GM19463 (cell line): Measurements from ENCODE around the gene PLPP1.

Experiments
- ATAC-seq: cut with Tn5 transposase; IDR thresholded peaks from one replicate; pipeline ENCODE4 v1.9.1; 2021; ENCODE audit warnings: mild to moderate bottlenecking, moderate library complexity; ENCODE audit not compliant: unreplicated experiment

PLPP1 gene

GRCh38 chr5:55415071-55415470, 119.7 kb downstream of the PLPP1 start:
- ATAC-seq, result no peak

GRCh38 chr5:55413644-55414043, 121.1 kb downstream of the PLPP1 start:
- ATAC-seq, result no peak

- no peak for ATAC-seq
Observed at GRCh38 chr5:55411876-55412275, 122.9 kb downstream of the PLPP1 start.

GRCh38 chr5:55410845-55411244, 123.9 kb downstream of the PLPP1 start:
- no peak for ATAC-seq

GRCh38 chr5:55409775-55410174, 125.0 kb downstream of the PLPP1 start:
- ATAC-seq, result no peak

- no peak for ATAC-seq
Observed at GRCh38 chr5:55407984-55408383, 126.8 kb downstream of the PLPP1 start.

GRCh38 chr5:55407059-55407684, 127.6 kb downstream of the PLPP1 start:
- ATAC-seq, result no peak

GRCh38 chr5:55406292-55406691, 128.5 kb downstream of the PLPP1 start:
- no peak for ATAC-seq

GRCh38 chr5:55402199-55402598, 132.6 kb downstream of the PLPP1 start:
- no peak for ATAC-seq

GRCh38 chr5:55393501-55394175, 141.1 kb downstream of the PLPP1 start:
- no peak for ATAC-seq

GRCh38 chr5:55392669-55393068, 142.1 kb downstream of the PLPP1 start:
- no peak for ATAC-seq

GRCh38 chr5:55391707-55392106, 143.1 kb downstream of the PLPP1 start:
- ATAC-seq, result no peak

GRCh38 chr5:55387865-55388264, 146.9 kb downstream of the PLPP1 start:
- ATAC-seq, result no peak

- ATAC-seq, result no peak
Observed at GRCh38 chr5:55386356-55386755, 148.4 kb downstream of the PLPP1 start.

- no peak for ATAC-seq
Observed at GRCh38 chr5:55385846-55386245, 148.9 kb downstream of the PLPP1 start.

GRCh38 chr5:55385227-55385626, 149.5 kb downstream of the PLPP1 start:
- no peak for ATAC-seq

- no peak for ATAC-seq
Observed at GRCh38 chr5:55384072-55384471, 150.7 kb downstream of the PLPP1 start.

- no peak for ATAC-seq
Observed at GRCh38 chr5:55383254-55383653, 151.5 kb downstream of the PLPP1 start.

GRCh38 chr5:55377810-55378209, 157.0 kb downstream of the PLPP1 start:
- ATAC-seq, result no peak
